ENCODE data around the gene ARCN1. TPM values are rescaled to one million over a fixed set of nuclear protein-coding genes. Genes with fewer than 3 reads are reported as not detected.

Gene ARCN1
- total and polyA plus RNA-seq, 9 of the 15 experiments (the other 6 are each of a cell fraction or from before 2014, with no cell fraction given): 30.0 to 224 (median 76.4) TPM

DNA sequence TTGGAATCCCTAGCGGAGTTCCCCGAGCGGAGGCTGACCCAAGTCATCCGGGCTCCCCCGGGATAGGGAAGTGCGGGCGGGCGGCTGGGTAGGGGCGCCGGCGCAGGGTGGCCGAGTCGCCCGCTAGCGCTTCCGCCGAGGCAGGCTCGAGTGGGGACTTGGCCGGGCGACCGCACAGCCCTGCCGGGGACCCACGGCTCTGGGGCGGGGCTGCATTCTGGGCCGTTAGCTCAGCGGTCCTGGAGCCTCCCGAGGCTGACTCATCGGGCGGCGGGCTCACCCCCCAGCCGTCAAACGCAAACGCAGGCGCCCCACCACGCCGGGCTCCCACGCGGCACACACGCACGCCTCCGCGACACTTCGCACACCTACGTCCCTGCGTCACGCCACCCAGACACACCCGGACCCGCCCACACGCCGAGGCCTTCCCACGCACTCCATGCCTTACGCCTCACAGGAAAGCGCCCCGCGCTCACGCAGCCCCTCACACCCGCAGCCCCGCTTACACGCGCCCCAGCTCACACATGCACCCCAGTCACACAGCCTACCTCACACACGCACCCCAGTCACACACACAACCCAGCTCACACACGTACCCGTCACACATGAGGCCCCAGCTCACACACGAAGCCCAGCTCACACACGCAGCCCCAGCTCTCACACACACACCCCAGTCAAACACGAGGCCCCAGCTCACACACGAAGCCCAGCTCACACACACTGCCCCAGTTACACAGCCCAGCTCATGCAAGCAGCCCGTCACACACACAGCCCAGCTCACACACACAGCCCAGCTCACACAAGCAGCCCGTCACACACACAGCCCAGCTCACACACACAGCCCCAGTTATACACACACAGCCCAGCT is 36.4 kb downstream of the ARCN1 start (continued):
- TF ChIP-seq, protein P1, sequence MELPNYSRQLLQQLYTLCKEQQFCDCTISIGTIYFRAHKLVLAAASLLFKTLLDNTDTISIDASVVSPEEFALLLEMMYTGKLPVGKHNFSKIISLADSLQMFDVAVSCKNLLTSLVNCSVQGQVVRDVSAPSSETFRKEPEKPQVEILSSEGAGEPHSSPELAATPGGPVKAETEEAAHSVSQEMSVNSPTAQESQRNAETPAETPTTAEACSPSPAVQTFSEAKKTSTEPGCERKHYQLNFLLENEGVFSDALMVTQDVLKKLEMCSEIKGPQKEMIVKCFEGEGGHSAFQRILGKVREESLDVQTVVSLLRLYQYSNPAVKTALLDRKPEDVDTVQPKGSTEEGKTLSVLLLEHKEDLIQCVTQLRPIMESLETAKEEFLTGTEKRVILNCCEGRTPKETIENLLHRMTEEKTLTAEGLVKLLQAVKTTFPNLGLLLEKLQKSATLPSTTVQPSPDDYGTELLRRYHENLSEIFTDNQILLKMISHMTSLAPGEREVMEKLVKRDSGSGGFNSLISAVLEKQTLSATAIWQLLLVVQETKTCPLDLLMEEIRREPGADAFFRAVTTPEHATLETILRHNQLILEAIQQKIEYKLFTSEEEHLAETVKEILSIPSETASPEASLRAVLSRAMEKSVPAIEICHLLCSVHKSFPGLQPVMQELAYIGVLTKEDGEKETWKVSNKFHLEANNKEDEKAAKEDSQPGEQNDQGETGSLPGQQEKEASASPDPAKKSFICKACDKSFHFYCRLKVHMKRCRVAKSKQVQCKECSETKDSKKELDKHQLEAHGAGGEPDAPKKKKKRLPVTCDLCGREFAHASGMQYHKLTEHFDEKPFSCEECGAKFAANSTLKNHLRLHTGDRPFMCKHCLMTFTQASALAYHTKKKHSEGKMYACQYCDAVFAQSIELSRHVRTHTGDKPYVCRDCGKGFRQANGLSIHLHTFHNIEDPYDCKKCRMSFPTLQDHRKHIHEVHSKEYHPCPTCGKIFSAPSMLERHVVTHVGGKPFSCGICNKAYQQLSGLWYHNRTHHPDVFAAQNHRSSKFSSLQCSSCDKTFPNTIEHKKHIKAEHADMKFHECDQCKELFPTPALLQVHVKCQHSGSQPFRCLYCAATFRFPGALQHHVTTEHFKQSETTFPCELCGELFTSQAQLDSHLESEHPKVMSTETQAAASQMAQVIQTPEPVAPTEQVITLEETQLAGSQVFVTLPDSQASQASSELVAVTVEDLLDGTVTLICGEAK (IDR thresholded peaks at IDR 0.05): peak; percentile 69
- TF ChIP-seq, protein P1 (CRISPR knock-in tag; IDR thresholded peaks at IDR 0.05): no peak
- no peak for TF ChIP-seq IFI16 (CRISPR knock-in tag; IDR thresholded peaks at IDR 0.05)
- TF ChIP-seq, protein P2, sequence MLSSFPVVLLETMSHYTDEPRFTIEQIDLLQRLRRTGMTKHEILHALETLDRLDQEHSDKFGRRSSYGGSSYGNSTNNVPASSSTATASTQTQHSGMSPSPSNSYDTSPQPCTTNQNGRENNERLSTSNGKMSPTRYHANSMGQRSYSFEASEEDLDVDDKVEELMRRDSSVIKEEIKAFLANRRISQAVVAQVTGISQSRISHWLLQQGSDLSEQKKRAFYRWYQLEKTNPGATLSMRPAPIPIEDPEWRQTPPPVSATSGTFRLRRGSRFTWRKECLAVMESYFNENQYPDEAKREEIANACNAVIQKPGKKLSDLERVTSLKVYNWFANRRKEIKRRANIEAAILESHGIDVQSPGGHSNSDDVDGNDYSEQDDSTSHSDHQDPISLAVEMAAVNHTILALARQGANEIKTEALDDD (IDR thresholded peaks at IDR 0.05): no peak
- TF ChIP-seq FOXJ3 (CRISPR knock-in tag; IDR thresholded peaks at IDR 0.05): no peak
- TF ChIP-seq RHOXF2B (CRISPR knock-in tag; conservative IDR thresholded peaks at IDR 0.05): no peak
- no peak for TF ChIP-seq DACH1 (IDR thresholded peaks at IDR 0.05; ENCODE audit: partially characterized antibody)
- TF ChIP-seq NELFE (IDR thresholded peaks at IDR 0.05; ENCODE audit: insufficient read depth, insufficient read length): no peak
- TF ChIP-seq, protein P3, sequence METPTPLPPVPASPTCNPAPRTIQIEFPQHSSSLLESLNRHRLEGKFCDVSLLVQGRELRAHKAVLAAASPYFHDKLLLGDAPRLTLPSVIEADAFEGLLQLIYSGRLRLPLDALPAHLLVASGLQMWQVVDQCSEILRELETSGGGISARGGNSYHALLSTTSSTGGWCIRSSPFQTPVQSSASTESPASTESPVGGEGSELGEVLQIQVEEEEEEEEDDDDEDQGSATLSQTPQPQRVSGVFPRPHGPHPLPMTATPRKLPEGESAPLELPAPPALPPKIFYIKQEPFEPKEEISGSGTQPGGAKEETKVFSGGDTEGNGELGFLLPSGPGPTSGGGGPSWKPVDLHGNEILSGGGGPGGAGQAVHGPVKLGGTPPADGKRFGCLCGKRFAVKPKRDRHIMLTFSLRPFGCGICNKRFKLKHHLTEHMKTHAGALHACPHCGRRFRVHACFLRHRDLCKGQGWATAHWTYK (CRISPR knock-in tag; IDR thresholded peaks at IDR 0.05): 0 out of 2 replicates have a peak, but pooled peaks have one; percentile 48
- TF ChIP-seq MTA2 (IDR thresholded peaks at IDR 0.05; ENCODE audit: low read depth): peak; percentile 25; the same call in 1 of the 2 replicates
- no peak for TF ChIP-seq ZNF699 (CRISPR knock-in tag; IDR thresholded peaks at IDR 0.05; ENCODE audit: insufficient replicate concordance)
- peak in 1 of 2 experiments; percentile 67; a peak in 1 of 4 replicates for TF ChIP-seq CSDE1 (IDR thresholded peaks at IDR 0.05)
- TF ChIP-seq, protein P4, sequence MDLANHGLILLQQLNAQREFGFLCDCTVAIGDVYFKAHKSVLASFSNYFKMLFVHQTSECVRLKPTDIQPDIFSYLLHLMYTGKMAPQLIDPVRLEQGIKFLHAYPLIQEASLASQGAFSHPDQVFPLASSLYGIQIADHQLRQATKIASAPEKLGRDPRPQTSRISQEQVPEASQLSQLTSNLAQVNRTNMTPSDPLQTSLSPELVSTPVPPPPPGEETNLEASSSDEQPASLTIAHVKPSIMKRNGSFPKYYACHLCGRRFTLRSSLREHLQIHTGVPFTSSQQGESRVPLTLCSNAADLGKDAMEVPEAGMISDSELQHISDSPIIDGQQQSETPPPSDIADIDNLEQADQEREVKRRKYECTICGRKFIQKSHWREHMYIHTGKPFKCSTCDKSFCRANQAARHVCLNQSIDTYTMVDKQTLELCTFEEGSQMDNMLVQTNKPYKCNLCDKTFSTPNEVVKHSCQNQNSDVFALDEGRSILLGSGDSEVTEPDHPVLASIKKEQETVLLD (IDR thresholded peaks at IDR 0.05): peak; percentile 94
- TF ChIP-seq SAFB2 (IDR thresholded peaks at IDR 0.05; ENCODE audit: borderline replicate concordance, low read depth, low read length, severe bottlenecking): no peak

All from K562 (cell line).